SK-N-MC (cell line): ENCODE measurements around the gene ARHGEF6.

Source experiments
- EZH2 ChIP-seq: fragments of 200-600 bp; sonication (generic); IDR thresholded peaks from one replicate; pipeline ENCODE4 v1.6.1; 2017; ENCODE audit warnings: antibody characterized with exemption
- POLR2AphosphoS5 ChIP-seq: IDR thresholded peaks from 2 replicates; pipeline ENCODE4 v1.6.1; 2012; ENCODE audit warnings: mild to moderate bottlenecking, low read depth, low read length, borderline replicate concordance

GRCh38 chrX:136750364-136750763 lies 30.4 kb downstream of the ARHGEF6 start:
- TF ChIP-seq POLR2AphosphoS5 (no peak), EZH2 (no peak)
